Breast epithelium (tissue), 3 donors: ENCODE results near the gene LRRIQ4.

Experiments used
- POLR2A ChIP-seq: fragments of 450-650 bp; IDR thresholded peaks from one replicate; pipeline ENCODE4 v1.6.1; 2016; ENCODE audit warnings: antibody characterized with exemption, mild to moderate bottlenecking, moderate library complexity
- POLR2AphosphoS5 ChIP-seq, 3 donors: sonication (generic); formaldehyde crosslinking; IDR thresholded peaks; one replicate each; pipeline ENCODE4 v1.6.1; 2017; ENCODE audit warnings: antibody characterized with exemption in 3 of 3
- TF ChIP-seq, protein P1 (sequence below), 3 donors: fragments of 450-650 bp; IDR thresholded peaks; one replicate each; pipeline ENCODE4 v1.5.1; 2016 to 2017; ENCODE audit warnings: antibody characterized with exemption in 3 of 3, mild to moderate bottlenecking in 3 of 3, moderate library complexity in 3 of 3

DNA sequence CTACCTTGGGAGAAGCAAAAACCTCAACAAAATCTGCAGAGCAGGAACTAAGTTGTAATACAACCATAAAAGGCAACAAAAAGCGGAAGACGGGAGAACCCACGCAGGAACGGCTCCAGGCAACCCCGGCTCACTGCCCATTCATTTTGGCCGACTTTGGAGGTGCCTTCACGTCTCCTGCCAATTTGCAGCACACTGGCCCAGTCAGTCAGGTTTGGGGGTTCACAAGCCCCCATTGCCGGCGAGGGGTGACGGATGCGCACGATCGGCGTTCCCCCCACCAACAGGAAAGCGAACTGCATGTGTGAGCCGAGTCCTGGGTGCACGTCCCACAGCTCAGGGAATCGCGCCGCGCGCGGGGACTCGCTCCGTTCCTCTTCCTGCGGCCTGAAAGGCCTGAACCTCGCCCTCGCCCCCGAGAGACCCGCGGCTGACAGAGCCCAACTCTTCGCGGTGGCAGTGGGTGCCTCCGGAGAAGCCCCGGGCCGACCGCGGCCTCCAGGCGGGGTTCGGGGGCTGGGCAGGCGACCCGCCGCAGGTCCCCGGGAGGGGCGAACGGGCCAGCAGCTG, 48.3 kb upstream of the LRRIQ4 start:
- no peak for TF ChIP-seq POLR2A
- TF ChIP-seq, protein P1, sequence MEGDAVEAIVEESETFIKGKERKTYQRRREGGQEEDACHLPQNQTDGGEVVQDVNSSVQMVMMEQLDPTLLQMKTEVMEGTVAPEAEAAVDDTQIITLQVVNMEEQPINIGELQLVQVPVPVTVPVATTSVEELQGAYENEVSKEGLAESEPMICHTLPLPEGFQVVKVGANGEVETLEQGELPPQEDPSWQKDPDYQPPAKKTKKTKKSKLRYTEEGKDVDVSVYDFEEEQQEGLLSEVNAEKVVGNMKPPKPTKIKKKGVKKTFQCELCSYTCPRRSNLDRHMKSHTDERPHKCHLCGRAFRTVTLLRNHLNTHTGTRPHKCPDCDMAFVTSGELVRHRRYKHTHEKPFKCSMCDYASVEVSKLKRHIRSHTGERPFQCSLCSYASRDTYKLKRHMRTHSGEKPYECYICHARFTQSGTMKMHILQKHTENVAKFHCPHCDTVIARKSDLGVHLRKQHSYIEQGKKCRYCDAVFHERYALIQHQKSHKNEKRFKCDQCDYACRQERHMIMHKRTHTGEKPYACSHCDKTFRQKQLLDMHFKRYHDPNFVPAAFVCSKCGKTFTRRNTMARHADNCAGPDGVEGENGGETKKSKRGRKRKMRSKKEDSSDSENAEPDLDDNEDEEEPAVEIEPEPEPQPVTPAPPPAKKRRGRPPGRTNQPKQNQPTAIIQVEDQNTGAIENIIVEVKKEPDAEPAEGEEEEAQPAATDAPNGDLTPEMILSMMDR (IDR thresholded peaks at IDR 0.05), result no peak
- TF ChIP-seq POLR2AphosphoS5 (IDR thresholded peaks at IDR 0.05), result peak in 1 of 3 donors; percentile 42
